Esophagus muscularis mucosa (tissue), 4 donors: Measurements from ENCODE around the gene CMTR1. TPM values are rescaled to one million over a fixed set of nuclear protein-coding genes. Genes with fewer than 3 reads are reported as not detected.

Experiments used
- DNase-seq: peaks from one replicate; pipeline ENCODE4 v3.0.0-alpha.2; 2017; ENCODE audit errors: extremely low spot score
- H3K27ac ChIP-seq, 4 donors: fragments of 200-600 bp; sonication (generic); replicated peaks in 1 of 4; 1 replicate in 3 of 4; 2 replicates in 1 of 4; pipeline ENCODE4 v1.5.1; 2016 to 2019; ENCODE audit warnings: mild to moderate bottlenecking in 1 of 4
- H3K27me3 ChIP-seq, 4 donors: fragments of 200-600 bp; sonication (generic); one replicate each; pipeline versions ENCODE4 v1.5.1 to v1.6.0; 2016 to 2019
- H3K36me3 ChIP-seq, 4 donors: fragments of 200-600 bp; sonication (generic); one replicate each; pipeline ENCODE4 v1.5.1; 2016 to 2019
- H3K4me1 ChIP-seq, 4 donors: fragments of 200-600 bp; sonication (generic); one replicate each; pipeline ENCODE4 v1.5.1; 2016 to 2019
- H3K4me3 ChIP-seq, 4 donors: fragments of 200-600 bp; sonication (generic); 1 replicate in 2 of 4; 2 replicates in 2 of 4; pipeline ENCODE4 v1.5.1; 2016 to 2019; ENCODE audit warnings: mild to moderate bottlenecking in 4 of 4, moderate library complexity in 1 of 4
- H3K9me3 ChIP-seq, 4 donors: fragments of 200-600 bp; sonication (generic); 1 replicate in 3 of 4; 2 replicates in 1 of 4; pipeline ENCODE4 v1.5.1; 2016 to 2019
- EP300 ChIP-seq: sonication (generic); formaldehyde crosslinking; IDR thresholded peaks from one replicate; pipeline ENCODE4 v1.6.1; 2017; ENCODE audit warnings: antibody characterized with exemption
- POLR2A ChIP-seq: fragments of 450-650 bp; IDR thresholded peaks from one replicate; pipeline ENCODE4 v1.6.1; 2017; ENCODE audit warnings: antibody characterized with exemption, moderate library complexity, mild to moderate bottlenecking, low read depth
- POLR2AphosphoS5 ChIP-seq, 2 donors: sonication (generic); formaldehyde crosslinking; IDR thresholded peaks; one replicate each; pipeline ENCODE4 v1.6.1; 2017; ENCODE audit warnings: antibody characterized with exemption in 2 of 2
- whole genome bisulfite sequencing: methylation state at CpG from one replicate; pipeline ENCODE4 v1.1.5; 2018; 5-methylcytosine and 5-hydroxymethylcytosine counted together
- intact Hi-C: fragments of 100-400 bp; cut with DNase I; formaldehyde crosslinking; loops from one replicate; pipeline ENCODE4 v1.15.1; 2023
- total RNA-seq, 4 donors: library from RNA; depleted of rRNA; stranded (reverse); fragments of >200 nt; gene quantifications; one replicate each; pipeline versions ENCODE4 v1.1.0 to v1.2.1, GENCODE V29; 2016
- TF ChIP-seq, protein P1 (sequence below), 3 experiments: fragments of 200-600 bp in 2 of 3; fragments of 450-650 bp in 1 of 3; sonication (generic) in 2 of 3; IDR thresholded peaks; one replicate each; pipeline ENCODE4 v1.5.1; 2017 to 2019; ENCODE audit warnings: antibody characterized with exemption in 3 of 3, mild to moderate bottlenecking in 2 of 3, moderate library complexity in 1 of 3

The CMTR1 gene
- total RNA-seq, 4 donors from 2014 or later = 32.3 to 44.5 (median 35.9) TPM

DNA sequence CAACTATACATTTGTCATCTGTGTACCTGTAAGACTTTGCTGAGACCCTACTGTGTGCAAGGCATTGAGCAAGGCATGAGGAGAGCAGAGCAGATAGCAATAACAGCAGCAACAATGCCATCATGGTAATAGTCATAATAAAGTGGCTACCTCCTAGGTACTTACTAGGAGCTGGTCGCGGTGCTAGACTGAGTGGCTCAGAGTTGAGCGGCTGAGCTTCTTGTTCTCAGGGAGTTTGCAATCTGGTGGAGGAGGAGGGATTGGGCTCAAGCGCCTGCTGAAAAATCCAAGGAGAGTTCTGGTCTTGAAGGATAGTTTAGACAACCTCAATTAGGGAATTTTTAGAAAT, 91.9 kb downstream of the CMTR1 start:
- no peak for DNase-seq
- no peak overlapping the region for H3K4me3 ChIP-seq
- WGBS = 80% methylated on average over 4 of the region's 4 CpGs
- peaks cover 0 to 72% (median 0%) of the 10 kb centered on the region in 4 donors for H3K27me3 ChIP-seq
- H3K9me3 ChIP-seq = no peaks in the 10 kb centered on the region
- no peaks in the 10 kb centered on the region for H3K4me1 ChIP-seq
- H3K36me3 ChIP-seq = no peaks in the 10 kb centered on the region
- no peak overlapping the region for H3K27ac ChIP-seq
- TF ChIP-seq, protein P1, sequence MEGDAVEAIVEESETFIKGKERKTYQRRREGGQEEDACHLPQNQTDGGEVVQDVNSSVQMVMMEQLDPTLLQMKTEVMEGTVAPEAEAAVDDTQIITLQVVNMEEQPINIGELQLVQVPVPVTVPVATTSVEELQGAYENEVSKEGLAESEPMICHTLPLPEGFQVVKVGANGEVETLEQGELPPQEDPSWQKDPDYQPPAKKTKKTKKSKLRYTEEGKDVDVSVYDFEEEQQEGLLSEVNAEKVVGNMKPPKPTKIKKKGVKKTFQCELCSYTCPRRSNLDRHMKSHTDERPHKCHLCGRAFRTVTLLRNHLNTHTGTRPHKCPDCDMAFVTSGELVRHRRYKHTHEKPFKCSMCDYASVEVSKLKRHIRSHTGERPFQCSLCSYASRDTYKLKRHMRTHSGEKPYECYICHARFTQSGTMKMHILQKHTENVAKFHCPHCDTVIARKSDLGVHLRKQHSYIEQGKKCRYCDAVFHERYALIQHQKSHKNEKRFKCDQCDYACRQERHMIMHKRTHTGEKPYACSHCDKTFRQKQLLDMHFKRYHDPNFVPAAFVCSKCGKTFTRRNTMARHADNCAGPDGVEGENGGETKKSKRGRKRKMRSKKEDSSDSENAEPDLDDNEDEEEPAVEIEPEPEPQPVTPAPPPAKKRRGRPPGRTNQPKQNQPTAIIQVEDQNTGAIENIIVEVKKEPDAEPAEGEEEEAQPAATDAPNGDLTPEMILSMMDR (IDR thresholded peaks at IDR 0.05) = no peak
- TF ChIP-seq EP300 (no peak), POLR2AphosphoS5 (IDR thresholded peaks at IDR 0.05) (no peak), POLR2A (no peak)
- intact Hi-C loops = no loop called here

DNA sequence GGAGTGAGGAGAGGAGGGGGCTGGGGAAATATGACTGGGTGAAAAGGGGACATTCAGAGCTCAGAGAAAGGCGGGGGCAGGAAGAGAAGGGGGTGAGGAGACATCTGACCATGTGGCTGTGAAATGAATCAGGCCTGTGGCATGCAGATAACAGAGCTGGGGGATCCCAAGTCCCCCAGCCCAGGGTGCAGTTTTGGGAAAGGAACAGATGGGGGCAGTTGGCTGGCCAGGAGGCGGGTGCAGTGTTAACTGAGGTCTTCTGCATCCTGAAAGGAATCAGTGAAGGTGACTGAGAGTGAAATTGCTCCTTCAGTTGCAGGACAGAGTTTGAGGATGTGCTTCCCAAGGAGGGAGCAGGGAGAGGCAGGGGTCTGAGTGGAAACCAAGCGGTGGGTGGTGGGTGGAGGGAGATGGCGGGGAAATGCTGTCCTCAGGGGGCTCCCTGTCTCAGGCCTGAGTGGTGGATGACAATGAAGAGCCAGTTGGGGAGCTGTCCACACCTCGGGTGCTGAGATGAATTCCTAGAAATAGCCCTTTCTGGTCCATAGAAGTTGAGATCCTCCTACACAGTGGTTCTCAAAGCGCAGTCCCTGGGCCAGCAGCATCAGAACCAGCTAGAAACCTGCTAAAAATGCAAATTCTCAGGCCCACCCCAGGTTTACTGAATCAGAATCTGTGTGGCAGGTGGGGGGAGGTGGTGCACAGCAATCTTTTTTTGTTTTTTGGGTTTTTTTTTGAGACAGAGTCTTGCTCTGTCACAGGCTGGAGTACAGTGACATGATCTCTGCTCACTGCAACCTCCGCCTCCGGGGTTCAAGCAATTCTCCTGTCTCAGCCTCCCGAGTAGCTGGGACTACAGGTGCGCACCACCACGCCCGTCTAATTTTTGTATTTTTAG, 92.7 kb downstream of the CMTR1 start:
- TF ChIP-seq, protein P1 (IDR thresholded peaks at IDR 0.05) = no peak
- TF ChIP-seq POLR2A = no peak
- TF ChIP-seq EP300 = no peak
- TF ChIP-seq POLR2AphosphoS5 (IDR thresholded peaks at IDR 0.05) = no peak
- no peaks in the 10 kb centered on the region for H3K4me1 ChIP-seq
- peaks cover 0 to 77% (median 0%) of the 10 kb centered on the region in 4 donors for H3K27me3 ChIP-seq
- no peaks in the 10 kb centered on the region for H3K9me3 ChIP-seq
- DNase-seq = no peak
- H3K4me3 ChIP-seq = no peak overlapping the region
- intact Hi-C loops = no loop called here
- WGBS = 61% methylated on average over 12 of the region's 12 CpGs
- no peak overlapping the region for H3K27ac ChIP-seq
- no peaks in the 10 kb centered on the region for H3K36me3 ChIP-seq

DNA sequence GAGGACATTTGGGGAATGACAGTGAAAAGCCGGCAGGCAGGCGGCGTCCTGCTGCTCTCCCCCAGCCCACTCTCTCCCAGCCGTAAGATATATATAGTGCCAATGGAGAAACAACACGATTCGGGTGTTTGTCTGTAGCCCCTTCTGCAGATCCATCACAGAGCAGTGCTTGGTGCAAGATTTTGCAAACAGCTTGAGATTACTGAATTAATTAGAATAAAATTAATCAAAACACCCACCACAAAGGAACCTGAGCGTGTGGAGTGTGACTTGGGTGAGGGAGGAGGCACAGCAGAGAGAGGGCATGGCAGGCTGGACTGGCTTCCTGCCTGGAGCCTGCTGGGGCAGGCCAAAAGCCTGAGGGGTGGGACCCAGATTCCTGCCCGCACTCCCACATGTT, 95.5 kb downstream of the CMTR1 start:
- intact Hi-C loops = no loop called here
- no peak overlapping the region for H3K4me3 ChIP-seq
- H3K36me3 ChIP-seq = no peaks in the 10 kb centered on the region
- H3K27me3 ChIP-seq = peaks cover 0 to 76% (median 6%) of the 10 kb centered on the region in 4 donors
- H3K4me1 ChIP-seq = no peaks in the 10 kb centered on the region
- DNase-seq = no peak
- TF ChIP-seq POLR2A (no peak), EP300 (no peak)
- no peak overlapping the region for H3K27ac ChIP-seq
- WGBS = 42% methylated on average over 8 of the region's 8 CpGs
- no peaks in the 10 kb centered on the region for H3K9me3 ChIP-seq

DNA sequence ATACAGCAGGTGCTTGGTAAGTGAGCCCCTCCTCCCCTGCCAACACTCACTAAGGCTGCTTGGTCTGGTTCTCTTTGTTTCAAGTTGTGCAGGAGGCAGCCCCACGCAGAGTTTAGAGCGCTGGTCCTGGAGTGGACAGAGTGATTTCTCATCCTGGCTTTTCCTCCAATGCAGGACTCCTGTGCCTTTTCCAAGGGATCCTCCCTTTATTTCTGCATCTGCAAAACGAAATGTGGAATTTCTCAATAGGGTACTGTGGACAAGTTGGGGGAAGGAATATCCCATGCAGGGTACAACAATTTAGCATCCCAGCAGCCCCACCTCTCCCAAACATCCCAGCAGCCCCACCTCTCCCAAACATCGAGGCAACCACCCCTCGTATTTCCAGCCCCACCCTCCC, 97.3 kb downstream of the CMTR1 start:
- intact Hi-C loops = no loop called here
- WGBS = 44% methylated on average over 5 of the region's 5 CpGs
- Histone ChIP-seq H3K9me3 (no peaks in the 10 kb centered on the region), H3K4me1 (peaks cover 1 to 3% (median 2%) of the 10 kb centered on the region in 4 donors), H3K27me3 (peaks cover 0 to 93% (median 11%) of the 10 kb centered on the region in 4 donors), H3K4me3 (no peak overlapping the region), H3K36me3 (no peaks in the 10 kb centered on the region), H3K27ac (no peak overlapping the region)
- TF ChIP-seq, protein P1 (IDR thresholded peaks at IDR 0.05) = no peak
- no peak for TF ChIP-seq EP300
- TF ChIP-seq POLR2AphosphoS5 (IDR thresholded peaks at IDR 0.05) = no peak
- no peak for TF ChIP-seq POLR2A
- no peak for DNase-seq

DNA sequence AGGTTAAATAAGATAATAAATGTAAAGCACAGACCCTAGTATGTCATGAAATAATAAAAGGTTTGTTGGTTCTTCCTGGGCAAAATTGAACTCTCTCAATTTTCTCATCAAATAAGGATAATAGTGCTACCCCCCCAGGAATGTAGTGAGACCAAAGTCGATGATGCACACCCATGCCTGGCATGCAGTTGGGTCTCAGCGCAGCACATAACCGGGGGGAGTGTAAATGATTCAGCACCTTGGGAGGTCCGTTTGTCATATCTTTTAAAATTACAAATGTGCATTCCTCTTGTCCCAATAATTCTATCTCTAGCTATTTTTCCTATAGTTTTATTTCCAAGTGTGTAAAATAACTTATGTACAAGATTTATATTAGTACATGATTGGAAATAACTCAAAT, 98.0 kb downstream of the CMTR1 start:
- 80% methylated on average over 4 of the region's 4 CpGs for WGBS
- Histone ChIP-seq H3K4me1 (peaks cover 9 to 11% (median 9%) of the 10 kb centered on the region in 4 donors), H3K36me3 (no peaks in the 10 kb centered on the region), H3K9me3 (no peaks in the 10 kb centered on the region), H3K27ac (no peak overlapping the region), H3K27me3 (peaks cover 0 to 94% (median 14%) of the 10 kb centered on the region in 4 donors), H3K4me3 (no peak overlapping the region)
- no peak for DNase-seq
- intact Hi-C loops = no loop called here
- TF ChIP-seq, protein P1 (IDR thresholded peaks at IDR 0.05) = no peak
- no peak for TF ChIP-seq EP300
- no peak for TF ChIP-seq POLR2A
- no peak for TF ChIP-seq POLR2AphosphoS5 (IDR thresholded peaks at IDR 0.05)
